IPS DF 6.9 (cell line): ENCODE measurements around the gene CCDC85C.

Source experiments
- DNase-seq: peaks from one replicate; pipeline ENCODE4 v3.0.0-alpha.2; 2013; ENCODE audit warnings: low read depth, low spot score
- H3K27ac ChIP-seq: one replicate; pipeline ENCODE4 v1.5.1; 2013; ENCODE audit warnings: low read length, control low read depth
- H3K27me3 ChIP-seq: 2 replicates; pipeline ENCODE4 v1.6.1; 2013; ENCODE audit warnings: mild to moderate bottlenecking, low read length; ENCODE audit not compliant: control insufficient read depth, insufficient read depth
- H3K36me3 ChIP-seq: 2 replicates; pipeline ENCODE4 v1.6.1; 2013; ENCODE audit warnings: low read length; ENCODE audit not compliant: control insufficient read depth, insufficient read depth
- H3K4me1 ChIP-seq: 2 replicates; pipeline ENCODE4 v1.6.1; 2013; ENCODE audit warnings: low read length; ENCODE audit not compliant: control insufficient read depth, insufficient read depth
- H3K4me3 ChIP-seq: 2 replicates; pipeline ENCODE4 v1.5.1; 2013; ENCODE audit warnings: mild to moderate bottlenecking, low read length
- H3K9me3 ChIP-seq: 2 replicates; pipeline ENCODE4 v1.6.1; 2013; ENCODE audit warnings: low read length, inconsistent platforms; ENCODE audit not compliant: control insufficient read depth, insufficient read depth
- WGBS: extraction: QIAGEN DNeasy Blood & Tissue Kit; methylation state at CpG from one replicate; pipeline ENCODE4 v1.1.7; 2013; ENCODE audit warnings: mixed read lengths, missing lambda C conversion rate; ENCODE audit not compliant: insufficient read length, insufficient coverage; 5-methylcytosine and 5-hydroxymethylcytosine counted together

CCDC85C gene

DNA sequence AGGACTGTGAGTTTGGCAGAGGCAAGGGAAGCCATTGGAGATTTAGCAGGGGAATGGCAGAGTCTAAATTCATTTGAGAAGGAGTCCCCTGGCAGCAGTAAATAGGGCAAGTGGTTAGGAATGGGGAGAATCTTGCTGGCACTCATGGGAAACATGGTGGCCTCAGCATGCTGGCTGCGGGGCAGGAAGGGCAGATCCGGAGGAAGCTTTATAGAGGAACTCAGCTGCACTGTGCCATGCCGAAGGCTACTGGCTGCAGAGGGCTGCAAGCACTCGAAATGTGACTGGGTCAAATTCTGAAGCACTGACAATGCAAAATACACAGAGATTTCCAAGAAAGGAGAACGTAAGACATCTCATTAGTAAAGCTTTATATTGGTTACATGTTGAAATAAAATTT, 98.9 kb downstream of the CCDC85C start:
- H3K4me3 ChIP-seq, result no peak overlapping the region
- no peak for DNase-seq
- peaks cover 28% of the 10 kb centered on the region for H3K36me3 ChIP-seq
- no peaks in the 10 kb centered on the region for H3K9me3 ChIP-seq
- WGBS, result no CpG with 5 or more reads among the region's 5 CpGs
- H3K27me3 ChIP-seq, result no peaks in the 10 kb centered on the region
- H3K4me1 ChIP-seq, result peaks cover 2% of the 10 kb centered on the region
- H3K27ac ChIP-seq, result no peak overlapping the region

DNA sequence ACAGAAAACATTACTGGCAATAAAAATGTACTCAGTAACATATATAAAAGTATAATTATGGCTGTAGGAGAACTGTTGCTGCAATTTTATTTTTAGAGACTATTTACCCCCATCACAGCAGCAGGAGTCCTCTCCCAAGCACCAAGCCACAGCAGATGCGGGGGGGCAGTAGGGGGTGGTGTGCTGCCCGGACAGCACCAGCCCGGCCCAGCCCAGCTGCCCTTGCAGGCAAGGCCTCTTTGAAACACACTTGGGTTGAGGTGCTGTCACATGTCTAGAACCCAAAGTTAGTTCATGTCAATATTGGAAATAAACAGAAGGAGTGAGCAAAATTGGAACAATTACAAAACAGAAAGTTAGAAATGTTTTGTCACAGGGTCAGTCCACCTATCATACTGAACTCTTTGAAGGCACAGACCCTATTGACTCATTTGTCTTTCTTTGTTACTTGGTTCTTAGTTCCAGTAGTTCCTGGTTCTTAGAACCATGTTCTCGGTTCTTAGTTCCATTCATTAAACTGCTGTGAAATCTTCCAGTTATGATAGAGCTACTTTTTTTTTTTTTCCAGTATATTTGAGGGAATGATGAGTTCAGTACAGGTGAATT, 100.1 kb downstream of the CCDC85C start:
- Histone ChIP-seq H3K36me3 (peaks cover 21% of the 10 kb centered on the region), H3K9me3 (no peaks in the 10 kb centered on the region), H3K4me3 (no peak overlapping the region), H3K27ac (no peak overlapping the region), H3K4me1 (no peaks in the 10 kb centered on the region), H3K27me3 (no peaks in the 10 kb centered on the region)
- no peak for DNase-seq
- no CpG with 5 or more reads among the region's 4 CpGs for WGBS

DNA sequence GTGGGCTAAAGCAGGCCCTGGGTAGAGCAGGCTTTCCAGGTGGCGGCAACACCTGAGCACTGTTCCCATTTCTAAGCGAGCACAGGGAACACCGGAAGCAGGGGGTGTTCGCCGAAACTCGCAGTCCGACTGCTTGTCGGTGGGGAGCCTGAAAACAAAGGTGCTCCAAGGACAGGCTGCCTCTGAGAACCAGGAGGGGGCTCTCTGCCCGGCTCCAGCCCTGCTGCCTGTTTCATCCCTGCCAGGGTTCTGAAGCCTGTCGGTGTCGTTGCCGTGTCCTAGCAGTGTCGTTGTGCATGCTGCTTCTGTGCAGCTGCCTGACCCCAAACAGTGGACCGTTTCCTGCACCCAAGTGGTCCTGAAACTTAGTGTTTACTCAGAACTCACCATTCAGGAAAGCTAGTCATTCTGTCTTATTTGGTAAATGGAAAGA, 101.0 kb downstream of the CCDC85C start:
- no peaks in the 10 kb centered on the region for H3K4me1 ChIP-seq
- peak; percentile 55 for DNase-seq
- H3K27me3 ChIP-seq, result no peaks in the 10 kb centered on the region
- no CpG with 5 or more reads among the region's 14 CpGs for WGBS
- peaks cover 13% of the 10 kb centered on the region for H3K36me3 ChIP-seq
- H3K9me3 ChIP-seq, result no peaks in the 10 kb centered on the region
- no peak overlapping the region for H3K27ac ChIP-seq
- H3K4me3 ChIP-seq, result no peak overlapping the region

DNA sequence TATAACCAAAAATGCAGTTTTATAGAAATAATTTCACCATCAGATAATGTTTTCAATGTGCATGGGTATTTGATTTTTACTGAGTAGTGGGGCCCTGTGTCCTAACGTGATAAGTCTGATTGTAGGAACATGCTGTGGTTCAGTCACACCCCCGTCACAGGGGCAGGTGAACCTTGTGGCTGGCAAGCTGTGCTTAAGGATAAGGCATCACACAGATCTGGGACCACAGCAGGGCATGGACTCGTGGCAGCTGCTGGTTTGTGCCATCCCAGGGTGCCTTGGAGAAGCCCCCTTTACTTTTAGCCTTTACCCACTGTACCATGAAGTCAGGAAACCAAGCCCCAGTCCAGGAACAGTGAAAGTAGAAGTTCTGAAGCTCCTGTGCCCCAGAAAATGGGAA, 106.1 kb downstream of the CCDC85C start:
- H3K36me3 ChIP-seq, result peaks cover 15% of the 10 kb centered on the region; the same call in 1 of the 2 replicates
- H3K27ac ChIP-seq, result no peak overlapping the region
- DNase-seq, result no peak
- no peaks in the 10 kb centered on the region for H3K27me3 ChIP-seq
- H3K4me1 ChIP-seq, result no peaks in the 10 kb centered on the region
- whole genome bisulfite sequencing, result no CpG with 5 or more reads among the region's 3 CpGs
- no peaks in the 10 kb centered on the region for H3K9me3 ChIP-seq
- H3K4me3 ChIP-seq, result no peak overlapping the region

DNA sequence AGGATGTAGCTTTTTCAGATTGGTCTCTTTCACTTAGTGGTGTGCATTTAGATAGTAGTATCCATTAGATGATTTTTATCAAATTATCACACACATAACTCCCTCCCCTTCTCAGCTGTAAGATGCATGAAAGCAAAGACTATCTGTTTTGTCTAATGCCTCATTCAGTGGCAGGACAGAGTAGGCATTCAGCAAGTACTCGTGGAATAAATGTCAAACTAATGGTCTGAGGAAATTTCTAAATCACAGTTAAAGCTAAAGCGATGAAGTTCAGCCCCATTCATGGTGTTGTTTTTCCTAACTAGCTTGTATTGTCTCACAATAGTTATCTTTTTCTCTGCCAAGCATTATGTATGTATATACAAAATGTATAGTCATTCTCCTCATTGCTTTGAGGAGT, 106.7 kb downstream of the CCDC85C start:
- Histone ChIP-seq H3K27ac (no peak overlapping the region), H3K9me3 (no peaks in the 10 kb centered on the region), H3K4me1 (no peaks in the 10 kb centered on the region), H3K36me3 (peaks cover 15% of the 10 kb centered on the region; the same call in 1 of the 2 replicates), H3K4me3 (no peak overlapping the region), H3K27me3 (no peaks in the 10 kb centered on the region)
- no CpG with 5 or more reads among the region's 2 CpGs for WGBS
- DNase-seq, result no peak

DNA sequence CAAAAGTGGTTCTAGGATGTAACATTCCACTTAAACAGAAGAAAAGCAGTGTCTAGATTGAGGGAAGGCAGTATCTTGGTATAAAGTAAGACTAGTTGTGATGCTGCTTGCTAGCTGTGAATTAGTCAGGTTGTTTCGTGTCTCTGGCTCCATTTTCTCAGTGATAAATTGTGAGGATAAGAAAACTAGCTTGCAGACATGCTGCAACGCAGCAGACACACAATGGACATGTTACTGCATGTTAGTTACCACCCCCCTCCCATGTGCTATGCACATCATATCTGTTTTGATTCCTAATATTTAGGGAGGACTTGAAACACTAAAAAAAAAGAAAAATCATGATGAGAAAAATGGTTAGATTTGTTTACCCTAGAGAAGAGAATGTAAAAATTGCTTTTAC, 119.9 kb downstream of the CCDC85C start:
- WGBS, result no CpG with 5 or more reads among the region's 2 CpGs

DNA sequence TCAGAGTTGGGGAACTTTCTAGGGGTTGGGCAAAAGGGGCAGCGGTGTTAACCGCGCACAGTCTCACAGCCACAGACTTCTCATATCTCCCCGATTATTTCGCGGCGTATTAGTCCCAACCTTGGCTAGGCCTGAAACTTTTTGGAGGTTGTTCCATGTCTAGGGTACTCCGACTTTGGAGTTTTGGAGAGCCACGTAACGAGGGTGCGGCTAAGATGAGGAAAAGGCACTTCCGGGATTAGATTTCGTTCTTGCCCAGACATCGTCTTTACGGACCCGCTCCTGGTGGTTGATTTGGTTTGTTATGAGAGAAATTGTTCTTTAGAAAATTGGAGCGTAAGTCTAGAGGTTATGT, 122.3 kb downstream of the CCDC85C start:
- Histone ChIP-seq H3K4me3 (peak overlapping the region; percentile 72), H3K27ac (no peak overlapping the region), H3K27me3 (no peaks in the 10 kb centered on the region), H3K4me1 (no peaks in the 10 kb centered on the region), H3K36me3 (no peaks in the 10 kb centered on the region), H3K9me3 (no peaks in the 10 kb centered on the region; the same call in 1 of the 2 replicates)
- no CpG with 5 or more reads among the region's 17 CpGs for WGBS
- no peak for DNase-seq

More for the DNA sequence above, 119.9 kb downstream of the CCDC85C start:
- no peak for DNase-seq
- H3K9me3 ChIP-seq, result no peaks in the 10 kb centered on the region; the same call in 1 of the 2 replicates
- H3K4me3 ChIP-seq, result no peak overlapping the region
- no peak overlapping the region for H3K27ac ChIP-seq
- H3K4me1 ChIP-seq, result no peaks in the 10 kb centered on the region
- no peaks in the 10 kb centered on the region for H3K36me3 ChIP-seq
- H3K27me3 ChIP-seq, result no peaks in the 10 kb centered on the region

DNA sequence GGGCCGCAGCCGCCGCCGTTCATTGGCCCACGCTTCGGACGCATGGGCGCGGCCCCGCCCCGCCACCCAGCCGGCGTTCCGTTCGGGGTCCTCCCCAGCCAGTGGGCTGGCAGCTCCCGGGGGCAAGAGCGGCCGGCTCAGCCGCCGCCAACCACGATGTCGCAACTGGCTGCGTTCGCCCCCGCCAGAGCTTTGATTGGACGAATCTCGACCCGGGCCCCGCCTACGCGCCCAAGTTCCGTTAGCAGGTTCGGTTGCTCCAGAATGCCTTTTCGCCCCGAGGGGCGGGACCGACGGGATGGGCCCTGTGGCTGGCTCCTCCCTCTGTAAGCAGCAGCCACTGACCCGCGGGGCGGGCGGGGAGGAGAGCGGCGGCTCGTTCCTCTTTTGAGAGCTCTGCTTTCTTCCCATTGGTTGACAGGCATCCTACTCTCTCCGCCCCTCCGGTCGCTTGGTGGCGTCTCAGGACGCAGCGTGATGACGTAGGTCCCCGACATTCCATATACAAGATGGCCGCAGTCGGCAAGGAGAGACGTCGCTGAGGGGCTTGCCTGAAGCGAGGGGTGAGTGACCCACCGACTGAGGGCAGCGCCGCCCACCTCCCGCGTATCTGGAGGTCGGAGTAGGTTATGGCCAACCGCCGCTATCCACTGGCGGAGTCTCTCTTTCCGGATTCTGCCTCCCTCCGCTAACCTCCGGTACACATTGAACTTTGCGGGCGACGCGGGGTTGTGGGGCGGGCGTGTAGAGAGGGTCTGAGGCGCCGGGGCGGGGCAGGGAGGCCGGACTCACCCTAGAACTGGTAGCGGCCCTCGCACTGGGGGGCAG, 122.9 kb downstream of the CCDC85C start, which contains the start of gene CCNK:
Gene CCNK, plus strand, starts transcription at position 493 of the 828 bp plus-strand sequence. CDS start 11,269 bp downstream, outside the sequence.
- Histone ChIP-seq H3K4me3 (peak within 1 kb of the TSS; percentile 72), H3K9me3 (no peaks in the 10 kb centered on the region), H3K27ac (no peak within 1 kb of the TSS), H3K27me3 (no peaks in the 10 kb centered on the region), H3K36me3 (no peaks in the 10 kb centered on the region), H3K4me1 (no peaks in the 10 kb centered on the region)
- peak; percentile 98 for DNase-seq
- no CpG with 5 or more reads among the region's 82 CpGs for whole genome bisulfite sequencing

DNA sequence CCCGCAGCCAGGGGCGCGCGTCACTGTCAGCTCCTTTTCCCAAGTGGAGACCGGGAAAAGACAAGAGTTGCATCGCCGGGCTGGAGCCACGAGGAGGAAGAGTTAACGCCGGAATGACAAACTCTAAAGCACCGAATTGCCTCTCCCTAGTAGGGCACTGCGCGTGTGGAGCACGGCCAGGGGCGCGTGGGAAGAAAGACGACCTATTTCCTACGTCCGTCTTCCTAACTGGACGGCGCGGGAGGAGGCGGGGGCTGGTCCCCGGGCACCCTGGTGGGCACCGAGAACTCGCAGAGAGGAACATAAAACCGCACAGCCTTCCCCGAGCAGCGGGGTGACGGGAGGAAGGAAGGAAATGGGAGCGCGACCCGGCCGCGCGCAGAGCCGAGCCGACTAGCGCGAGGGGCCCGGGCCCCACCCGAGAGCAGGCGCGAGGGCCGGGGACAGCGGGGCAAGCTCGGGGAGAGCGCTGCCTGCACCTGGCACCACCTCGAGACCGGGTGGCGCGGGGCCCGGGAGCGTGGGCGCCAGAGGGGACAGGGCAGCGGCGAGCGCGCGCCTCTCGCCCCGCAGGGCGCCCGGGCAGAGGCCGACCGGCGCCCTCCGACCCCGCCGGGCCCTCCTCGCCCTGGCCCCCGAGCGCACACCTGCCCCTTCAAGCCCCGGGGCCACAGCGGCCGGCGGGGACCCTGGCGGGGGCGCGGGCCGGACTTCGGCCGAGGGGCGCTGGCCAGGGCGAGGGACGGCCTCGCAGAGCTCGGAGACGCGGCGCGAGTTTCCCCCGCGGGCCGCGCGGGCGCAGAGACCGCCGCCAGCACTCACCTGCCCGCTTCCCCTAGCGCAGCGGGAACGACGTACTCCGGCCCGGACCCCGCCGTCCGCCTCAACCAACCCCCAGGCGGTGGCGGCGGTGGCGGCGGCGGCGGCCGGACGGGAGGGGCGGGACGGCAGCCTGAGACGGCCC, 123.8 kb downstream of the CCDC85C start, which contains the start of gene SETD3:
Gene SETD3, minus strand, starts transcription at position 954 of the 964 bp plus-strand sequence. CDS start 15,054 bp downstream, outside the sequence.
- no CpG with 5 or more reads among the region's 122 CpGs for WGBS
- no peak for DNase-seq
- H3K36me3 ChIP-seq, result no peaks in the 10 kb centered on the region
- no peaks in the 10 kb centered on the region for H3K4me1 ChIP-seq
- no peak within 1 kb of the TSS for H3K27ac ChIP-seq
- no peaks in the 10 kb centered on the region for H3K9me3 ChIP-seq
- no peaks in the 10 kb centered on the region for H3K27me3 ChIP-seq
- H3K4me3 ChIP-seq, result peak within 1 kb of the TSS; percentile 72
